ENCODE results near the gene PHLDA2. TPM values are rescaled to one million over a fixed set of nuclear protein-coding genes. Genes with fewer than 3 reads are reported as not detected.
A peak's percentile ranks its signal among the peaks of the same experiment; 100 is the strongest.
"Not testable (repeated sequence)": the region's sequence is repeated elsewhere in the genome, so short reads cannot be mapped to it uniquely, and the experiment has no call there.

PHLDA2 gene
- total RNA-seq, 1 donor from 2014 or later, result not detected

GRCh38 chr11:2945031-2945756 lies 16.0 kb upstream of the PHLDA2 start:
- DNase-seq (ENCODE audit: low spot score), result peak; percentile 91

- DNase-seq (ENCODE audit: low spot score), result no peak
Observed at GRCh38 chr11:2944530-2944929, 15.3 kb upstream of the PHLDA2 start.

- no peak for DNase-seq (ENCODE audit: low spot score)
Observed at GRCh38 chr11:2943711-2944118, 14.5 kb upstream of the PHLDA2 start.

- DNase-seq (ENCODE audit: low spot score), result no peak
Observed at GRCh38 chr11:2942872-2943710, 13.9 kb upstream of the PHLDA2 start.

DNA sequence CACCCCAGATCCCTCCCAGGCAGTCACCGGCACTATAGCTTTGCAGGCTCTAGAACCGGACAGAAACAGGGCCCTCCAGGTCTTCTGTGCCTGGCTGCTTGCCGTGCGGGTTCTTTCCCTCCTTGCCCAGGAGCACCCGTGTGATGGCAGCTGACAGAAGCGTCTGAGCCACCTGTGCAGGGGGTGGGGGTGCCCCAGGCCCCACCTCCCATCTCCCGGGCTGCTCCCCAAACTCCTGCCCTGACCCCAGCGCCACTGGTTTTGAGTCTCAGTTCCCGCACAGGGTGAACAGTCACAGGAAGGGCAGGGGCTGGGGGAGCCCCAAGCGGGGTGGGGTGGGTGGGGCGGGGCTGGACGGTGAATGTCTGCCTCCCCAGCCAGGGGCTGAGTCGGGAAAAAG lies 13.2 kb upstream of the PHLDA2 start:
- DNase-seq (ENCODE audit: low spot score), result no peak

- DNase-seq (ENCODE audit: low spot score), result no peak
Observed at GRCh38 chr11:2940921-2941821, 12.0 kb upstream of the PHLDA2 start.

DNA sequence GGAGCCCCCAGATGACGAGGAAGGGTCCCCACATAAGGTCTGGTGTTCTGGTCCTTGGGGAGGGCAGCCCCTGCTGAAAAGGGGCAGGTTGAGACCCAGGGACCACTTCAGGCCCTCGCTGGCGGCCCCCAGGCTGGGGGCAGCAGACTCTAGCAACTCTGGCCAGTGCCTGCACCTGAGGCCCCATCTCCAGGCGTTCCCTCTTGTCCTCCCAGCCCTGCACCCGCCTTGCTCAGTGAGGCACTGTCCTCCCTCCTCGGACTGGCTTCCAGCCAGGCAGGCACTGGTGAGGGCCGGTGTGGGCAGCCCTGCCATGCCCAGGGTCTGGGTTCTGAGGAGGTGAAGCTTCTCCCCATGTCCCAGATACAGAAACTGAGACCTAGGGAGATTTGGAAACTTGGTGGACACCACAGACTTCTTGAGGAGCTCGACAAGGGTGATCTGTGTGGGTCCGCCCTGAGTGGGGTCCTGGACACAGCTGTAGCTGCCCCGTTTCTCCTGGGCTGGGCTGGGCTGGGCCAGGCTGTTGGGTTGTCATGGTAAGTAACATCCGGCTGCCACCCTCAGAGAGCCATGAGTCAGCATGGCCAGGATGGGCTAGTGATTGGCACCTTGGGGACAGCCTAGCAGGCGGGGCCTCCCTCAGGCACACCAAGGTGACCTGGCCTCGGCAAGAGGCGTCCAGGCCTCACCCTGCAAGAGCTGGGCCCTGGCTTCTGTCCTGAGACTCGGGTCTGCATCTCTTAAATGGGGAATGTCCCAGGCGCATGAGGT lies 11.1 kb upstream of the PHLDA2 start:
- DNase-seq (ENCODE audit: low spot score), result no peak

GRCh38 chr11:2938458-2939418 lies 9.5 kb upstream of the PHLDA2 start:
- not testable (repeated sequence) for DNase-seq (ENCODE audit: low spot score)

DNA sequence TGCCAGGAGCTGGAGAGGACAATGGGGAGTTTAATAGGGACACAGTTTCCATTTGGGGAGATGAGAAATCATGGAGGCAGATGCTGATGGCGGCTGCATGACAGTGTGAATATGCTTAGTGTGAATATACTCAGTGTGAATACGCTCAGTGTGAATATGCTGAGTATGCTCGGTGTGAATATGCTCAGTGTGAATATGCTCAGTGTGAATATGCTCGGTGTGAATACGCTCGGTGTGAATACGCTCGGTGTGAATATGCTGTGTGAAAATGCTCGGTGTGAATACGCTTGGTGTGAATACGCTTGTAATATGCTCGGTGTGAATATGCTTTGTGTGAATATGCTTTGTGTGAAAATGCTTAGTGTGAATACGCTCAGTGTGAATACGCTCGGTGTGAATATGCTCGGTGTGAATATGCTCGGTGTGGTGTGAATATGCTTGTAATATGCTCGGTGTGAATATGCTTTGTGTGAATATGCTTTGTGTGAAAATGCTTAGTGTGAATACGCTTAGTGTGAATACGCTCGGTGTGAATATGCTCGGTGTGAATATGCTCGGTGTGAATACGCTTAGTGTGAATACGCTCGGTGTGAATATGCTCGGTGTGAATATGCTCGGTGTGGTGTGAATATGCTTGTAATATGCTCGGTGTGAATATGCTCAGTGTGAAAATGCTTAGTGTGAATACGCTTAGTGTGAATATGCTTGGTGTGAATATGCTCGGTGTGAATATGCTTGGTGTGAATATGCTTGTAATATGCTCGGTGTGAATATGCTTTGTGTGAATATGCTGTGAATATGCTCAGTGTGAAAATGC lies 8.6 kb upstream of the PHLDA2 start:
- not testable (repeated sequence) for DNase-seq (ENCODE audit: low spot score)

- DNase-seq (ENCODE audit: low spot score), result no peak
Observed at GRCh38 chr11:2934611-2935239, 5.5 kb upstream of the PHLDA2 start.

GRCh38 chr11:2934021-2934550 lies 4.9 kb upstream of the PHLDA2 start:
- DNase-seq (ENCODE audit: low spot score), result no peak

GRCh38 chr11:2933375-2934020 lies 4.3 kb upstream of the PHLDA2 start:
- DNase-seq (ENCODE audit: low spot score), result peak; percentile 35

GRCh38 chr11:2932850-2933251 lies 3.6 kb upstream of the PHLDA2 start:
- DNase-seq (ENCODE audit: low spot score), result no peak

DNA sequence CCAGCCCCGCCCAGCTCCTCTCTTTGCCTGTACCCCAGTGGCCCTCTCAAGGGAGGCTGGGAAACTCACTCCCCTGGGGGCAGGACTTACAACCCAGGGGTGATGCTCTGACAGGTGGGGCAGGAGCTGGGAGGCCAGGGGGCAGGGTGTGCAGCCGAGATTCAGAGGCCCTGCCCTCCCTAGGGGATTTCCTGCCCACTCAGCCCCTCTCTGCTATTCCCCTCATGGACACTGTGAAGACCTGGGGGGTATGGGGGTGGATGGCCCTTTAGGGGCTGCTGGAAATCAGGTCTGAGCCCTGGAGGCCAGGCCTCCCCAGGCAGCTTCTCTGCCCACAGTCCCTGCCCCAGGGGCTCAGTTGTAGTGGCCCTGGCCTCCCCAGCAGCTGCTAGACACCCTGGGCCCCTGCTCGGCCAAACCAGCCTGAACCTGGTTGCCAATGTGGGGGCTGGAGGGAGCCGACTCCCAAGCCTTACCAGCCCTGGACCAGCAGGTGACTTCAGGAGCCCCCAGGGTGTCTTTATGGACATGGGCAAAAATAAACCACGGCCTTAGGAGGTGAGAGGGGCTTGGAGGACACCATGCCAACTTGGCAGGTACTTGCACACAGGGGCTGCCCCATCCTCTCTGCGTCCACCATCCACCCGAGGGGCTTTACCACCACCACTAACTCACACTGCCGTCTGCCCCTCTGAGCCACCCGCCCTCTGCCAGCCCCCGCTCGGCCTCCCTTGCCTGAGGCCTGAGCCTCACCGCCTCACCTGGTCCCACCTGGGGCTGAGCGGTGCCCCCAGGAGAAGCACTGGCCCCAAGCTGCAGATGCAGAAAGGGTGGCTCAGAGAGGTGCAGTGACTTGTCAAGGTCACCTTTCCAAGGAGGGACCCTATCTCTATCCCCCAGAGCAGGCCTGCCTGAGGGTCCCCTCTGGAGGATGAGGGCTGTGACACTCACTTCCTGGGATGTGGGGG lies 2.8 kb upstream of the PHLDA2 start:
- no peak for DNase-seq (ENCODE audit: low spot score)

GRCh38 chr11:2931420-2931746 lies 2.2 kb upstream of the PHLDA2 start:
- DNase-seq (ENCODE audit: low spot score), result no peak

DNA sequence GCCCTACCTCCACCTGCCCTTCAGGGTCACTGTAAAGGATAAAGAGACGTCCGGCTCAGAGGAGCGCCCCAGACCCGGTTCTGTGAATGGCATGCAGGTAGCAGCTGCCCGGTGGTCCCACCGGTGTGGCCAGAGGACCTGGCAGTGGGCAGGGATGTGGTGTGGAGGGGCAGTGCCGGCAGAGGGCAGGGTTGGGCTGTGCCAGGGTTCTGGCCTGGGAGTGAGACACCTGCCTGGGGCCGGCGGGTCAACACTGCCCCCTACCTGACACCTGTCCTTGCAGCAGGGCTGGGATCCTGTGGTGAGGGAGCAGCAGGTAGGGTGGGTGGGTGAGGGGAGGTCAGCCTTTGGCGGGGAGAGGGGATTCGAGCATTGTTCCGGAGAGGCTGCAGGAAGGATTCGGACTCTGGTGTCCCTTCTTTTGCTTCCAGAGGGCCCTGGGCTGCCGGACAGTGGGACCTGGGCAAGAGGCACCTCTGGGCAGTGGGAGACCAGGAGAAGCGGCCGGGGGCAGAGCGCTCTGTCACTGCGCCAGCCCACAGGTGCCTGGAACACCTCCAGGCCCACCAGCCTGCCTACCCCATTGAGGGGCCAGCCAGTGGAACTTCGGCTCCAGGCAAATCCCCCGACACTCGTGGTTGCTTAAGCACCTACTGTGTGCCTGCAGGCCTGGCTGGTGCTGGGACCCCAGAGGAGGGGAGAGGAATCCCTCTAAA lies 1.6 kb upstream of the PHLDA2 start:
- no peak for DNase-seq (ENCODE audit: low spot score)
